PC-3 (cell line): ENCODE data around the gene FRZB. TPM values are rescaled to one million over a fixed set of nuclear protein-coding genes. Genes with fewer than 3 reads are reported as not detected.
A peak's percentile ranks its signal among the peaks of the same experiment; 100 is the strongest.

ENCODE experiments used
- ATAC-seq: fragments of 200-7000 bp; cut with Tn5 transposase; 2 replicates; pipeline ENCODE4 v1.9.1; 2020; ENCODE audit warnings: mild to moderate bottlenecking, moderate library complexity
- BruUV-seq: library from RNA; stranded (reverse); fragments of 400-500 nt; replicated peaks from 2 replicates; lab custom pipeline; 2021; lab: Mats Ljungman, UMichigan
- CTCF ChIA-PET: fragments of 300-600 bp; sonication (Branson Sonifier 250); formaldehyde crosslinking; loops from one replicate; lab custom pipeline; 2022; ENCODE audit warnings: antibody characterized with exemption; lab: Charles Lee
- POLR2A ChIA-PET: fragments of 300-600 bp; sonication (Branson Sonifier 250); formaldehyde crosslinking; loops from one replicate; lab custom pipeline; 2022; ENCODE audit warnings: antibody characterized with exemption; ENCODE audit not compliant: unreplicated experiment; lab: Charles Lee
- DNase-seq: peaks from one replicate; pipeline ENCODE4 v3.0.0-alpha.2; 2015
- H2AFZ ChIP-seq: fragments of 300-600 bp; sonication (generic); 2 replicates; pipeline ENCODE4 v1.6.0; 2016; ENCODE audit warnings: antibody characterized with exemption, low read length
- H3F3A ChIP-seq: fragments of 300-600 bp; sonication (generic); one replicate; pipeline ENCODE4 v1.6.0; 2017; ENCODE audit warnings: antibody characterized with exemption, low read length, control low read depth, mild to moderate bottlenecking; ENCODE audit not compliant: unreplicated experiment
- H3K27ac ChIP-seq: fragments of 300-600 bp; sonication (generic); 2 replicates; pipeline ENCODE4 v1.5.1; 2016; ENCODE audit warnings: mild to moderate bottlenecking, low read length
- H3K27me3 ChIP-seq: fragments of 300-600 bp; sonication (generic); 2 replicates; pipeline ENCODE4 v1.6.1; 2016; ENCODE audit warnings: low read length, mixed read lengths
- H3K36me3 ChIP-seq: fragments of 300-600 bp; sonication (generic); 2 replicates; pipeline ENCODE4 v1.6.1; 2016; ENCODE audit warnings: low read depth, mixed run types, low read length, mixed read lengths
- H3K4me1 ChIP-seq: fragments of 300-600 bp; sonication (generic); 2 replicates; pipeline ENCODE4 v1.5.1; 2016; ENCODE audit warnings: low read length; ENCODE audit not compliant: insufficient read depth
- H3K4me2 ChIP-seq: fragments of 300-600 bp; sonication (generic); 2 replicates; pipeline ENCODE4 v1.6.0; 2016; ENCODE audit warnings: low read length
- H3K4me3 ChIP-seq: fragments of 300-600 bp; sonication (generic); 2 replicates; pipeline ENCODE4 v1.5.1; 2016; ENCODE audit warnings: mild to moderate bottlenecking, low read length, mixed read lengths
- H3K79me2 ChIP-seq: fragments of 300-600 bp; sonication (generic); 2 replicates; pipeline ENCODE4 v1.6.1; 2017; ENCODE audit warnings: low read length, mixed read lengths
- H3K9ac ChIP-seq: fragments of 300-600 bp; sonication (generic); 2 replicates; pipeline ENCODE4 v1.6.0; 2016; ENCODE audit warnings: mild to moderate bottlenecking, low read length
- H3K9me2 ChIP-seq: fragments of 300-600 bp; sonication (generic); replicated peaks from 2 replicates; pipeline ENCODE4 v1.6.1; 2016; ENCODE audit warnings: mixed run types, low read length, mixed read lengths
- H3K9me3 ChIP-seq: fragments of 300-600 bp; sonication (generic); 2 replicates; pipeline ENCODE4 v1.6.1; 2016; ENCODE audit warnings: low read length, mixed read lengths
- H4K20me1 ChIP-seq: fragments of 300-600 bp; sonication (generic); 2 replicates; pipeline ENCODE4 v1.6.1; 2016; ENCODE audit warnings: low read length, mixed read lengths
- EZH2 ChIP-seq: fragments of 300-600 bp; sonication (generic); IDR thresholded peaks from one replicate; pipeline ENCODE4 v1.6.1; 2017; ENCODE audit warnings: antibody characterized with exemption, mild to moderate bottlenecking, low read length; ENCODE audit not compliant: unreplicated experiment
- EZH2phosphoT487 ChIP-seq: fragments of 300-600 bp; sonication (generic); IDR thresholded peaks from 2 replicates; pipeline ENCODE4 v1.6.1; 2018; ENCODE audit warnings: mild to moderate bottlenecking, antibody characterized with exemption, low read length, borderline replicate concordance
- intact Hi-C: fragments of 100-400 bp; cut with micrococcal nuclease; formaldehyde crosslinking; loops from 2 replicates; pipeline ENCODE4 v1.9.0; 2023
- total RNA-seq: library from RNA; depleted of rRNA; stranded (reverse); fragments of >200 nt; gene quantifications from 2 replicates; pipeline ENCODE4 v1.2.3, GENCODE V29; 2014
- TF ChIP-seq, protein P1 (sequence below): fragments of 300-600 bp; sonication (generic); conservative IDR thresholded peaks from 2 replicates; pipeline ENCODE4 v1.5.1; 2017; ENCODE audit warnings: antibody characterized with exemption, low read depth, mild to moderate bottlenecking, low read length

The FRZB gene
- total RNA-seq, 1 experiment from 2014 or later, result 0.11 TPM

DNA sequence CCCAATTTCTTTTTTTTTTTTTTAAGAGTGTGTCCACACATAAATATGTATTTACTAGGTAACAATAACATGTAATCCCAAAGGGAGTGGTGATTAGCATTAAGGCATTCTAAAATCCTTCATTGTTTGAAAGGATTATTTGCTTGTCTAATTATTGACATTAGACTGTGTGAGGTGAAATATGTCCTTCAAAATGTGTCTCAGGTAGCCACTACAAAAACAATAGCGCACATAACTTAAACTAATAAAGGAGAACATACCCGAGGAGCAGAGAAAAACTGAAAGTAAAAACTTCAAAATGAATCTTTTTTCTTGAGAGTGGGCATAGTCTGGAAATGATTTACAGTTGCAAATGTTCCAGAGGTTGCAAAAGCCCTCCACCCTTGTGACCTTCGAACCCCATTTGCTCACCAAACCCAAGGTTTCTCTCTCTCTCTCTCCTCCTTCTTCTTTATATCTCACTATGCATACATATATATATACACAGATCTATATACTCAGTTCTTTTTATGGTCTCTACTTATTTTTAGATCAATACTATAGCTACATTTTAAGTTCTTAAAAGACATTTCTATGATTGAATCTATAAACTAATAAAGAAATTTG lies 24.4 kb upstream of the FRZB start:
- POLR2A ChIA-PET, result no interaction called here
- intact Hi-C loops, result no loop called here

GRCh38 chr2:182890305-182890704 lies 23.9 kb upstream of the FRZB start:
- H3K9me2 ChIP-seq, result no peaks in the 10 kb centered on the region
- DNase-seq (no peak), ATAC-seq (no peak)
- H2AFZ ChIP-seq, result no peak overlapping the region
- ChIA-PET CTCF (no interaction called here), POLR2A (no interaction called here)
- no peaks in the 10 kb centered on the region for H3K79me2 ChIP-seq
- H4K20me1 ChIP-seq, result no peaks in the 10 kb centered on the region
- no peak for TF ChIP-seq EZH2phosphoT487
- TF ChIP-seq, protein P1, sequence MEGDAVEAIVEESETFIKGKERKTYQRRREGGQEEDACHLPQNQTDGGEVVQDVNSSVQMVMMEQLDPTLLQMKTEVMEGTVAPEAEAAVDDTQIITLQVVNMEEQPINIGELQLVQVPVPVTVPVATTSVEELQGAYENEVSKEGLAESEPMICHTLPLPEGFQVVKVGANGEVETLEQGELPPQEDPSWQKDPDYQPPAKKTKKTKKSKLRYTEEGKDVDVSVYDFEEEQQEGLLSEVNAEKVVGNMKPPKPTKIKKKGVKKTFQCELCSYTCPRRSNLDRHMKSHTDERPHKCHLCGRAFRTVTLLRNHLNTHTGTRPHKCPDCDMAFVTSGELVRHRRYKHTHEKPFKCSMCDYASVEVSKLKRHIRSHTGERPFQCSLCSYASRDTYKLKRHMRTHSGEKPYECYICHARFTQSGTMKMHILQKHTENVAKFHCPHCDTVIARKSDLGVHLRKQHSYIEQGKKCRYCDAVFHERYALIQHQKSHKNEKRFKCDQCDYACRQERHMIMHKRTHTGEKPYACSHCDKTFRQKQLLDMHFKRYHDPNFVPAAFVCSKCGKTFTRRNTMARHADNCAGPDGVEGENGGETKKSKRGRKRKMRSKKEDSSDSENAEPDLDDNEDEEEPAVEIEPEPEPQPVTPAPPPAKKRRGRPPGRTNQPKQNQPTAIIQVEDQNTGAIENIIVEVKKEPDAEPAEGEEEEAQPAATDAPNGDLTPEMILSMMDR, result no peak
- no peak for TF ChIP-seq EZH2
- H3K4me2 ChIP-seq, result no peak overlapping the region
- intact Hi-C loops, result no loop called here
- H3K36me3 ChIP-seq, result no peaks in the 10 kb centered on the region
- H3K9ac ChIP-seq, result no peak overlapping the region
- BruUV-seq, result no TSS peak
- H3F3A ChIP-seq, result no peaks in the 10 kb centered on the region
- H3K4me3 ChIP-seq, result no peak overlapping the region
- no peaks in the 10 kb centered on the region for H3K9me3 ChIP-seq
- H3K27ac ChIP-seq, result no peak overlapping the region
- H3K4me1 ChIP-seq, result no peaks in the 10 kb centered on the region
- no peaks in the 10 kb centered on the region for H3K27me3 ChIP-seq

More for the DNA sequence above, 24.4 kb upstream of the FRZB start:
- Histone ChIP-seq H3K4me3 (no peak overlapping the region), H3K79me2 (no peaks in the 10 kb centered on the region), H4K20me1 (no peaks in the 10 kb centered on the region), H3K4me1 (no peaks in the 10 kb centered on the region), H3K4me2 (no peak overlapping the region), H3F3A (no peaks in the 10 kb centered on the region), H3K36me3 (no peaks in the 10 kb centered on the region), H2AFZ (0 out of 2 replicates have a peak overlapping the region, but pooled peaks have one; percentile 28), H3K9ac (no peak overlapping the region), H3K9me2 (no peaks in the 10 kb centered on the region), H3K9me3 (no peaks in the 10 kb centered on the region), H3K27me3 (no peaks in the 10 kb centered on the region), H3K27ac (no peak overlapping the region)
- no peak for DNase-seq
- BruUV-seq, result no TSS peak
- CTCF ChIA-PET, result no interaction called here
- TF ChIP-seq, protein P1, result no peak
- no peak for TF ChIP-seq EZH2
- TF ChIP-seq EZH2phosphoT487, result no peak
- ATAC-seq, result no peak

- POLR2A ChIA-PET, result no interaction called here
- no peak for TF ChIP-seq EZH2phosphoT487
- TF ChIP-seq EZH2, result no peak
- TF ChIP-seq, protein P1, result no peak
These were observed 21.4 kb upstream of the FRZB start for GRCh38 chr2:182887753-182888415.

More at GRCh38 chr2:182887753-182888415, 21.4 kb upstream of the FRZB start:
- Histone ChIP-seq H2AFZ (no peak overlapping the region), H3K27ac (no peak overlapping the region), H4K20me1 (no peaks in the 10 kb centered on the region), H3K4me1 (peaks cover 6% of the 10 kb centered on the region; the same call in 1 of the 2 replicates), H3K9ac (no peak overlapping the region), H3K4me2 (no peak overlapping the region), H3K9me3 (no peaks in the 10 kb centered on the region), H3K27me3 (no peaks in the 10 kb centered on the region), H3F3A (no peaks in the 10 kb centered on the region), H3K36me3 (no peaks in the 10 kb centered on the region), H3K79me2 (no peaks in the 10 kb centered on the region), H3K4me3 (no peak overlapping the region), H3K9me2 (no peaks in the 10 kb centered on the region)
- CTCF ChIA-PET, result no interaction called here
- BruUV-seq, result no TSS peak
- ATAC-seq (no peak), DNase-seq (no peak)
- intact Hi-C loops, result no loop called here
